Measurements from ENCODE around the gene ADAMTSL4.

Gene ADAMTSL4

GRCh38 chr1:150558761-150559655 lies 9.8 kb downstream of the ADAMTSL4 start:
- no peak for TF ChIP-seq NFIC (IDR thresholded peaks at IDR 0.05)
- no peak for TF ChIP-seq FOXM1 (IDR thresholded peaks at IDR 0.05; ENCODE audit: borderline replicate concordance, low read depth)
- TF ChIP-seq TCF12 (IDR thresholded peaks at IDR 0.05; ENCODE audit: low read depth), result no peak
- no peak for TF ChIP-seq EGR1 (IDR thresholded peaks at IDR 0.05)
- no peak for TF ChIP-seq CREB1 (IDR thresholded peaks at IDR 0.05; ENCODE audit: low read depth)
- TF ChIP-seq ZBTB7A (IDR thresholded peaks at IDR 0.05; ENCODE audit: low read depth), result no peak
- TF ChIP-seq CEBPB (IDR thresholded peaks at IDR 0.05), result no peak
- no peak for TF ChIP-seq USF1 (IDR thresholded peaks at IDR 0.05)

DNA sequence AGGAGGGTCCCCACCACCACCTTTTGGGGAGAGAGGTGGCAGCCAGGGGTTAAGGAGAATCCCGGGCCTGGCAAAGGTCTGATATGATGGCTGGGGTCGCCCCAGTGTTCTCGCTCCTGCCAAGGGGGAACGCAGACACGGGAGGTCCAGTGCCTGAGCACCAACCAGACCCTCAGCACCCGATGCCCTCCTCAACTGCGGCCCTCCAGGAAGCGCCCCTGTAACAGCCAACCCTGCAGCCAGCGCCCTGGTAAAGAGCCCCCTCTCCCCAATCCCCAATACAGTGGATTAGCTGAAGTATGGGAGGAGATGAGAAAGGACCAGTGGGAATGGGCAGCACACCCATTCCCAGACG lies 10.4 kb downstream of the ADAMTSL4 start:
- no peak for TF ChIP-seq RAD21 (IDR thresholded peaks at IDR 0.05; ENCODE audit: low read depth)
- no peak for TF ChIP-seq TCF12 (IDR thresholded peaks at IDR 0.05; ENCODE audit: low read depth)
- TF ChIP-seq EGR1 (IDR thresholded peaks at IDR 0.05), result no peak
- TF ChIP-seq, protein P1, sequence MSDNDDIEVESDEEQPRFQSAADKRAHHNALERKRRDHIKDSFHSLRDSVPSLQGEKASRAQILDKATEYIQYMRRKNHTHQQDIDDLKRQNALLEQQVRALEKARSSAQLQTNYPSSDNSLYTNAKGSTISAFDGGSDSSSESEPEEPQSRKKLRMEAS (IDR thresholded peaks at IDR 0.05), result no peak
- TF ChIP-seq ZBTB7A (IDR thresholded peaks at IDR 0.05; ENCODE audit: low read depth), result no peak
- no peak for TF ChIP-seq USF1 (IDR thresholded peaks at IDR 0.05)
- no peak for TF ChIP-seq FOXM1 (IDR thresholded peaks at IDR 0.05; ENCODE audit: borderline replicate concordance, low read depth)
- no peak for TF ChIP-seq CREB1 (IDR thresholded peaks at IDR 0.05; ENCODE audit: low read depth)
- TF ChIP-seq, protein P2, sequence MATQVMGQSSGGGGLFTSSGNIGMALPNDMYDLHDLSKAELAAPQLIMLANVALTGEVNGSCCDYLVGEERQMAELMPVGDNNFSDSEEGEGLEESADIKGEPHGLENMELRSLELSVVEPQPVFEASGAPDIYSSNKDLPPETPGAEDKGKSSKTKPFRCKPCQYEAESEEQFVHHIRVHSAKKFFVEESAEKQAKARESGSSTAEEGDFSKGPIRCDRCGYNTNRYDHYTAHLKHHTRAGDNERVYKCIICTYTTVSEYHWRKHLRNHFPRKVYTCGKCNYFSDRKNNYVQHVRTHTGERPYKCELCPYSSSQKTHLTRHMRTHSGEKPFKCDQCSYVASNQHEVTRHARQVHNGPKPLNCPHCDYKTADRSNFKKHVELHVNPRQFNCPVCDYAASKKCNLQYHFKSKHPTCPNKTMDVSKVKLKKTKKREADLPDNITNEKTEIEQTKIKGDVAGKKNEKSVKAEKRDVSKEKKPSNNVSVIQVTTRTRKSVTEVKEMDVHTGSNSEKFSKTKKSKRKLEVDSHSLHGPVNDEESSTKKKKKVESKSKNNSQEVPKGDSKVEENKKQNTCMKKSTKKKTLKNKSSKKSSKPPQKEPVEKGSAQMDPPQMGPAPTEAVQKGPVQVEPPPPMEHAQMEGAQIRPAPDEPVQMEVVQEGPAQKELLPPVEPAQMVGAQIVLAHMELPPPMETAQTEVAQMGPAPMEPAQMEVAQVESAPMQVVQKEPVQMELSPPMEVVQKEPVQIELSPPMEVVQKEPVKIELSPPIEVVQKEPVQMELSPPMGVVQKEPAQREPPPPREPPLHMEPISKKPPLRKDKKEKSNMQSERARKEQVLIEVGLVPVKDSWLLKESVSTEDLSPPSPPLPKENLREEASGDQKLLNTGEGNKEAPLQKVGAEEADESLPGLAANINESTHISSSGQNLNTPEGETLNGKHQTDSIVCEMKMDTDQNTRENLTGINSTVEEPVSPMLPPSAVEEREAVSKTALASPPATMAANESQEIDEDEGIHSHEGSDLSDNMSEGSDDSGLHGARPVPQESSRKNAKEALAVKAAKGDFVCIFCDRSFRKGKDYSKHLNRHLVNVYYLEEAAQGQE (IDR thresholded peaks at IDR 0.05; ENCODE audit: low read depth), result no peak
- no peak for TF ChIP-seq EP300 (IDR thresholded peaks at IDR 0.05; ENCODE audit: borderline replicate concordance)
- TF ChIP-seq YY1 (IDR thresholded peaks at IDR 0.05; ENCODE audit: low read depth), result no peak
- no peak for TF ChIP-seq TAF1 (IDR thresholded peaks at IDR 0.05; ENCODE audit: low read depth)
- no peak for TF ChIP-seq NFIC (IDR thresholded peaks at IDR 0.05)
- TF ChIP-seq CEBPB (IDR thresholded peaks at IDR 0.05), result no peak
- no peak for TF ChIP-seq TEAD4 (IDR thresholded peaks at IDR 0.05)

DNA sequence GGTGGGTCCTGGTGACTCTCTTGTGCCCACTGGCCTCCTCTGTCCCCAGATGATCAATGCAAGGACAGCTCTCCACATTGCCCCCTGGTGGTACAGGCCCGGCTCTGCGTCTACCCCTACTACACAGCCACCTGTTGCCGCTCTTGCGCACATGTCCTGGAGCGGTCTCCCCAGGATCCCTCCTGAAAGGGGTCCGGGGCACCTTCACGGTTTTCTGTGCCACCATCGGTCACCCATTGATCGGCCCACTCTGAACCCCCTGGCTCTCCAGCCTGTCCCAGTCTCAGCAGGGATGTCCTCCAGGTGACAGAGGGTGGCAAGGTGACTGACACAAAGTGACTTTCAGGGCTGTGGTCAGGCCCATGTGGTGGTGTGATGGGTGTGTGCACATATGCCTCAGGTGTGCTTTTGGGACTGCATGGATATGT lies 10.8 kb downstream of the ADAMTSL4 start:
- TF ChIP-seq TEAD4 (IDR thresholded peaks at IDR 0.05), result no peak
- TF ChIP-seq EP300 (IDR thresholded peaks at IDR 0.05; ENCODE audit: borderline replicate concordance), result no peak
- peak; percentile 57 for TF ChIP-seq RAD21 (IDR thresholded peaks at IDR 0.05; ENCODE audit: low read depth)
- TF ChIP-seq, protein P2 (IDR thresholded peaks at IDR 0.05; ENCODE audit: low read depth), result no peak
- TF ChIP-seq ZBTB7A (IDR thresholded peaks at IDR 0.05; ENCODE audit: low read depth), result 0 out of 2 replicates have a peak, but pooled peaks have one; percentile 20
- no peak for TF ChIP-seq CREB1 (IDR thresholded peaks at IDR 0.05; ENCODE audit: low read depth)
- no peak for TF ChIP-seq TCF12 (IDR thresholded peaks at IDR 0.05; ENCODE audit: low read depth)

- TF ChIP-seq USF1 (IDR thresholded peaks at IDR 0.05), result no peak
- peak; percentile 80 for TF ChIP-seq RAD21 (IDR thresholded peaks at IDR 0.05; ENCODE audit: low read depth)
- TF ChIP-seq EGR1 (IDR thresholded peaks at IDR 0.05), result no peak
- no peak for TF ChIP-seq TAF1 (IDR thresholded peaks at IDR 0.05; ENCODE audit: low read depth)
- TF ChIP-seq YY1 (IDR thresholded peaks at IDR 0.05; ENCODE audit: low read depth), result 0 out of 2 replicates have a peak, but pooled peaks have one; percentile 1
- no peak for TF ChIP-seq ZBTB7A (IDR thresholded peaks at IDR 0.05; ENCODE audit: low read depth)
Measured at GRCh38 chr1:150560576-150561253, 11.5 kb downstream of the ADAMTSL4 start.

DNA sequence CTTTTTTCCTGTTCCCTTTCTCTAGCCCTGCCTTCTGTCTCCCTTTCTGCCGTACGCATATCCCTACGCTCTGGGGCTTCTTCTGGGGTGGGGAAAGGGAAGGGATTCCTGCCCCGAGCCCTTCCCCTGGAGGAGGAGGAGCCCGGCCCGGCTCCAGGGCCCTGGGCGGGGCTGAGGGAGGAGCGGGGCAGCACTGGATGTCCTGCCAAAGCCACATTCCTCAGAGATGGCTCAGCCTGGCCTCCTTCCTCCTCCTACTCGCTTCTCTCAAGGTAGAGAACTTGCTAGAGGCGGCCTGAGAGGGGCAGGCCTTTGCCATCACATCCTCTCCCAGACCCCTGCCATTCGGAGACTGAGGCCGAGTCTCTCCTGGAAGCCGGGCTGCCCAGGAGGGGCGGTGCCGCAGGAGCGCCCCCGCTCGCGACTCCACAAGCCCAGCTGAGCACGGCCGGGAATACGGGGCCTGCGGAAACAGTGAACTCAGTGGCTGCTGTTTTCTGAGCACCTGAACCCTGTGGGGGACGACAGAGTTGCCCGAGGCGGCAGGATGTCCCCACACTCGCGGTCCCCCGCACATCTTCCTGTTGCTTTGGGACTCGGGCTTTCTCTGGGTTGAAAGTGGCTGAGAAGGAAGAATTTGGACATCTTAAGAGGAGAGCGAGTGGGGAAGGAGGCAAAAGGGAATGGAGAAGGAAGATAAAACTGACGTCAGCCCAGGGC lies 12.2 kb downstream of the ADAMTSL4 start:
- TF ChIP-seq USF1 (IDR thresholded peaks at IDR 0.05), result no peak
- TF ChIP-seq RAD21 (IDR thresholded peaks at IDR 0.05; ENCODE audit: low read depth), result peak; percentile 33; the same call in 1 of the 2 replicates
- peak; percentile 75 for TF ChIP-seq NFIC (IDR thresholded peaks at IDR 0.05)
- TF ChIP-seq TCF12 (IDR thresholded peaks at IDR 0.05; ENCODE audit: low read depth), result peak; percentile 55; the same call in 1 of the 2 replicates
- peak; percentile 60; the same call in 1 of the 2 replicates for TF ChIP-seq EP300 (IDR thresholded peaks at IDR 0.05; ENCODE audit: borderline replicate concordance)
- TF ChIP-seq YY1 (IDR thresholded peaks at IDR 0.05; ENCODE audit: low read depth), result no peak
- TF ChIP-seq, protein P1 (IDR thresholded peaks at IDR 0.05), result no peak
- TF ChIP-seq FOXM1 (IDR thresholded peaks at IDR 0.05; ENCODE audit: borderline replicate concordance, low read depth), result 0 out of 2 replicates have a peak, but pooled peaks have one; percentile 23
- no peak for TF ChIP-seq EGR1 (IDR thresholded peaks at IDR 0.05)
- 0 out of 2 replicates have a peak, but pooled peaks have one; percentile 35 for TF ChIP-seq ZBTB7A (IDR thresholded peaks at IDR 0.05; ENCODE audit: low read depth)
- no peak for TF ChIP-seq TAF1 (IDR thresholded peaks at IDR 0.05; ENCODE audit: low read depth)
- no peak for TF ChIP-seq CEBPB (IDR thresholded peaks at IDR 0.05)
- TF ChIP-seq CREB1 (IDR thresholded peaks at IDR 0.05; ENCODE audit: low read depth), result 0 out of 2 replicates have a peak, but pooled peaks have one; percentile 1
- TF ChIP-seq, protein P2 (IDR thresholded peaks at IDR 0.05; ENCODE audit: low read depth), result no peak
- peak; percentile 89 for TF ChIP-seq TEAD4 (IDR thresholded peaks at IDR 0.05)
